Motor neuron (in vitro differentiated cells): ENCODE data around the gene BMPR2. TPM values are rescaled to one million over a fixed set of nuclear protein-coding genes. Genes with fewer than 3 reads are reported as not detected.
"Not testable (repeated sequence)": the region's sequence is repeated elsewhere in the genome, so short reads cannot be mapped to it uniquely, and the experiment has no call there.

Source experiments
- ATAC-seq, 8 experiments: fragments of 200-7000 bp; cut with Tn5 transposase; replicated peaks in 6 of 8; 2 replicates each; pipeline ENCODE4 v1.8.0; 2021; ENCODE audit warnings: mild to moderate bottlenecking in 8 of 8, moderate library complexity in 8 of 8
- H3K27ac ChIP-seq, 2 donors: fragments of 250-450 bp; sonication (Bioruptor Pico); 2 replicates each; pipeline ENCODE4 v1.9.0; 2021; ENCODE audit warnings: antibody characterized with exemption in 2 of 2, mild to moderate bottlenecking in 2 of 2, moderate library complexity in 1 of 2
- H3K4me1 ChIP-seq, 2 donors: fragments of 250-450 bp; sonication (Bioruptor Pico); replicated peaks in 1 of 2; 2 replicates each; pipeline ENCODE4 v1.6.1; 2021; ENCODE audit warnings: antibody characterized with exemption in 2 of 2, mild to moderate bottlenecking in 2 of 2, moderate library complexity in 1 of 2
- H3K4me3 ChIP-seq, 5 donors: fragments of 250-450 bp; sonication (Bioruptor Pico); 2 replicates each; pipeline ENCODE4 v1.9.0; 2021; ENCODE audit warnings: antibody characterized with exemption in 5 of 5, mild to moderate bottlenecking in 5 of 5, moderate library complexity in 4 of 5
- WGBS, 10 experiments: fragments of 450-650 bp; shearing (Covaris generic); methylation state at CpG; one replicate each; pipeline ENCODE4 v1.0.0; 2022; 5-methylcytosine and 5-hydroxymethylcytosine counted together
- in situ Hi-C, 9 experiments: fragments of 400-800 bp; cut with MboI; loops; one replicate each; pipeline ENCODE4 v1.15.0; 2021; ENCODE audit warnings: low sequenced_read_pairs in 9 of 9, low pct_unique_long_range_greater_than_20kb in 2 of 9; ENCODE audit not compliant: unreplicated experiment in 9 of 9
- total RNA-seq, 8 experiments: library from RNA; unstranded; fragments of 300-600 nt; gene quantifications; 2 replicates each; pipeline versions ENCODE4 v1.2.3 to v1.2.4, GENCODE V29; 2022

The BMPR2 gene
- total RNA-seq, 8 experiments from 2014 or later: 15.7 to 44.1 (median 20.3) TPM

DNA sequence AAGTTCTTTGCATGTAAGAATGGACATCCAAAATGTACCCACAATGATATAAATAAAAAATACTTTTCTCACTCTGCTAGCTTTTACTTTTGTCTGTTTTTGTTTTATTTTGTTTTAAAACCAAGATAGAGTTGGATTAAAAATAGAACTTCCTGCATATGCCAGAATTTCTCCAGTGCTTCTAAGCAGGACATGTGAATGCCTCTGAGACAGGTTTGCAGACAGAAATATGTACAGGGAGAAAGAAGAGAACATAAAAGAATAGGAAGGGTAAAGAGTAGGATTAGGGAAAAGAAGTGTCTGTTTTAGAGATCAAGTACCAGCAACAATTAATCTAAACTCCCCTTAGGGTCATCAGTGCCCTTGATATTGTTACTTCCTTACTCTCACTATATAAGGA is 114.4 kb downstream of the BMPR2 start:
- in situ Hi-C loops: no loop called here
- Histone ChIP-seq H3K4me3 (no peak overlapping the region), H3K4me1 (no peaks in the 10 kb centered on the region), H3K27ac (no peak overlapping the region)
- ATAC-seq: no peak

DNA sequence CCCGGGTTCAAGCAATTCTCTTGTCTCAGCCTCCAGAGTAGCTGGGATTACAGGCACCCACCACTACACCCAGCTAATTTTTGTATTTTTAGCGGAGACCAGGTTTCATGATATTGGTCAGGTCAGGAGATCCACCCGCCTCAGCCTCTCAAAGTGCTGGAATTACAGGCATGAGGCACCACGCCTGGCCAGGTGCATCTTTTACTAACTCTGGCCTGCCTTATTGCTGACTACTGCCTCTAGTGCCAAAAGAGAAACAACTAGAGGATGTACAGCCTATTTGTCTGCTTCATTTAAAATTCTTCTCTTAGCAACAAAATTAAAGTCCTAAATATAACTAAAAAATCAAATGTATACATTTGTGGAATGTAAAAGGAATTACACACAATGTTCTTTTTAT is 115.4 kb downstream of the BMPR2 start:
- Histone ChIP-seq H3K4me1 (peaks cover 0 to 3% of the 10 kb centered on the region in 2 donors), H3K27ac (no peak overlapping the region), H3K4me3 (no peak overlapping the region)
- in situ Hi-C loops: no loop called here
- ATAC-seq: peak in 2 of 8 experiments; percentile 31 to 41
- 88 to 100% (median 100%) methylated on average over 1 to 4 of the region's 4 CpGs; no CpG with 5 or more reads in 2 of the 10 experiments for WGBS, 10 experiments

- no peak overlapping the region for H3K4me3 ChIP-seq
- in situ Hi-C loops: no loop called here
- H3K27ac ChIP-seq: no peak overlapping the region
- peaks cover 0 to 10% of the 10 kb centered on the region in 2 donors for H3K4me1 ChIP-seq
- WGBS, 10 experiments: 52 to 95% (median 80%) methylated on average over 2 to 10 of the region's 13 CpGs; no CpG with 5 or more reads in 2 of the 10 experiments
- ATAC-seq: peak; percentile 52 to 100 (median 87)
These were observed 118.4 kb downstream of the BMPR2 start for GRCh38 chr2:202494300-202495229.

DNA sequence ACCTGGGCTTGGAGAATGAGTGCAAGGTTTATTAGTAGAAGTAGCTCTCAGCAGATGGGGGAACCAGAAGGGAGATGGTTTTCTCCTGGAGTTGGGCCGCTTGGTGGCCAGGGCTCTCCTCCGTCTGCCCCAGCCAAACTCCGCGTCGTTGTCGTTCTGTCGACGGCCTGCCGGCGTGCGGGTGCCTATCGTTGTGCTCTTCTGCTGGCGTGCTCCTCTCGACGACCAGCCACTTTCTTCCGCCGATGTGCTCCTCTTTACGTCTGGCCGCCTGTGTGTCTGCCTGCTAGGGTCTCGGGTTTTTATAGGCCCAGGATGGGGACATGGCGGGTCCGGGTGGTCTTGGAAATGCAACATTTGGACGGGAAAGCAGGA is 119.1 kb downstream of the BMPR2 start:
- peaks cover 0 to 10% of the 10 kb centered on the region in 2 donors for H3K4me1 ChIP-seq
- H3K27ac ChIP-seq: no peak overlapping the region
- no peak for ATAC-seq
- WGBS, 10 experiments: 88 to 100% (median 100%) methylated on average over 1 to 17 of the region's 23 CpGs; no CpG with 5 or more reads in 2 of the 10 experiments
- in situ Hi-C loops: no loop called here
- no peak overlapping the region for H3K4me3 ChIP-seq

- H3K4me1 ChIP-seq, ATAC-seq, in situ Hi-C loops, H3K27ac ChIP-seq: not testable (repeated sequence)
- peak overlapping the region in 1 of 5 donors; percentile 20 for H3K4me3 ChIP-seq
- WGBS, 10 experiments: 23 to 100% (median 38%) methylated on average over 1 to 7 of the region's 38 CpGs; no CpG with 5 or more reads in 7 of the 10 experiments
These were observed 120.8 kb downstream of the BMPR2 start for GRCh38 chr2:202496835-202497472.

GRCh38 chr2:202497473-202497866 is 121.3 kb downstream of the BMPR2 start:
- not testable (repeated sequence) for H3K27ac ChIP-seq, ATAC-seq

DNA sequence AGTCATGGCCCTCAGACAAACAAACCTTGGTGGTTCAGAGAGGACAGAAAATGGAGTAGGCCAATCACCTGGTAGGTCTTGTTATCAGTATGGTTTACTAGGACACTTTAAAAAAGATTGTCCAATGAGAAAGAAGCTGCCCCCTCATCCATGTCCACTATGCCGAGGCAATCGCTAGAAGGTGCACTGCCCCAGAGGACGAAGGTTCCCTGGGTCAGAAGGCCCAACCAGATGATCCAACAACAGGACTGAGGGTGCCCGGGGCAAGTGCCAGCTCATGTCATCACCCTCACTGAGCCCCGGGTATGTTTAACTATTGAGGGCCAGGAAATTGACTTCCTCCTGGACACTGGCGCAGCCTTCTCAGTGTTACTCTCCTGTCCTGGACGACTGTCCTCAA is 123.7 kb downstream of the BMPR2 start:
- 90 to 100% (median 93%) methylated on average over 1 to 3 of the region's 7 CpGs; no CpG with 5 or more reads in 5 of the 10 experiments for WGBS, 10 experiments
- H3K4me1 ChIP-seq, in situ Hi-C loops, ATAC-seq, H3K27ac ChIP-seq, H3K4me3 ChIP-seq: not testable (repeated sequence)

More at GRCh38 chr2:202497473-202497866, 121.3 kb downstream of the BMPR2 start:
- 34 to 100% (median 49%) methylated on average over 2 to 4 of the region's 7 CpGs; no CpG with 5 or more reads in 7 of the 10 experiments for WGBS, 10 experiments
- peak overlapping the region in 1 of 5 donors; percentile 20 for H3K4me3 ChIP-seq
- in situ Hi-C loops, H3K4me1 ChIP-seq: not testable (repeated sequence)

GRCh38 chr2:202503276-202503675 is 127.1 kb downstream of the BMPR2 start:
- H3K27ac ChIP-seq, H3K4me1 ChIP-seq, ATAC-seq, in situ Hi-C loops, H3K4me3 ChIP-seq: not testable (repeated sequence)
- WGBS, 10 experiments: no CpG with 5 or more reads among the region's 21 CpGs

- WGBS, 10 experiments: 33 to 100% (median 82%) methylated on average over 1 to 2 of the region's 2 CpGs
- ATAC-seq: no peak
- Histone ChIP-seq H3K4me3 (no peak overlapping the region), H3K4me1 (no peaks in the 10 kb centered on the region), H3K27ac (no peak overlapping the region)
- in situ Hi-C loops: no loop called here
These were observed 132.6 kb downstream of the BMPR2 start for GRCh38 chr2:202508686-202509085.

DNA sequence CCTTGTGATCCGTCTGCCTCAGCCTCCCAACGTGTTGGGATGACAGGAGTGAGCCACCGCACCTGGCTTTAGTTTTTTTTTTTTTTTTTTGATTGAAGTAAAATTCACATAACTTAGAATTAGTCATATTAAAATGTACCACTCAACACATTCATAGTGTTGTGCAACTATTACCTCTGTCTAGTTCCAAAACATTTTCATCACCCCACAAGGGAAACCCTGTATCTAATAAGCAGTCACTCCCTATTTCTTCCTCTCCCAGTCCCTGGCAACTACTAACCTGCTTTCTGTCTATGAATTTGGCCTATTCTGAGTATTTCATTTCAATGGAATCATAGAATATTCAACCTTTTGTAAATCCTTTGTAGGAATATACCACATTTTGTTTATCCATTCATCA is 134.8 kb downstream of the BMPR2 start:
- peak in 2 of 8 experiments; percentile 76 to 84 for ATAC-seq
- Histone ChIP-seq H3K4me1 (no peaks in the 10 kb centered on the region), H3K4me3 (no peak overlapping the region), H3K27ac (no peak overlapping the region)
- WGBS, 10 experiments: 33 to 100% (median 92%) methylated on average over 1 to 3 of the region's 3 CpGs; no CpG with 5 or more reads in 3 of the 10 experiments
- in situ Hi-C loops: no loop called here

DNA sequence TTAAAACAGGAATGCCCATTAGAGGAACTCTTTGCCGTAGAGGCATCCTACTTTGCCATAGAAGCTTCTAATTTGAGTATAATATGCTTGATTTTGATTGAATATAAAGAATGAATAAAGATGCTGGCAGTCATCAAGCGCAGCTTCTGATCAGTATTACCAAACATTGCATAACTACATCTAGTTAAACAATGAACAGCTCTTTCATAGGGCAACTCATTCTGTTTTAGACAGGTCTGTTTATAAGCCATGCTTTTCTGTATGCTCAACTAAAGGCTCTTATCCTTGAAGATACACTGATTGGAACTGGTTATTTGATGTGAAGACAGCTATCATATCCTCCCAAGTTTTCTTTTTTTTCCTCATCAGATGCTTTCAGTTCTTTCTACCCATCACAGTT is 136.0 kb downstream of the BMPR2 start:
- Histone ChIP-seq H3K4me1 (no peaks in the 10 kb centered on the region), H3K27ac (no peak overlapping the region), H3K4me3 (no peak overlapping the region)
- no peak for ATAC-seq
- 70 to 100% (median 94%) methylated on average over 1 to 2 of the region's 2 CpGs; no CpG with 5 or more reads in 1 of the 10 experiments for WGBS, 10 experiments
- in situ Hi-C loops: no loop called here

DNA sequence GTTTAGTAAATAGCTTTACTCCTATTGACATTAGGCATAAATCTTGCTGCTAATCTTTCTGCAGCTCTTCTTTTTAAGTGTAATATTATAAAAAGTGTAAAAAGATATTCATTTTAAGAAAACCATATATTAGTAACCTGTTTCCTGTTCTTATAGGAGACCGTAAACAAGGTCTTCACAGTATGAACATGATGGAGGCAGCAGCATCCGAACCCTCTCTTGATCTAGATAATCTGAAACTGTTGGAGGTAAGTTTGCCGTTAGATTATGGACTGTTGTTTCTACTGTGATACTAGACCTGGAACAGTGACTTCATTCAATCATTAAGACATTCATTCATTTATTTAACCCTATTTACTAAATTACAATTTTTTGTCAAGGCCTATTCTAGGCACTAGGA is 138.6 kb downstream of the BMPR2 start:
- ATAC-seq: no peak
- no peak overlapping the region for H3K27ac ChIP-seq
- no peaks in the 10 kb centered on the region for H3K4me1 ChIP-seq
- H3K4me3 ChIP-seq: no peak overlapping the region
- in situ Hi-C loops: no loop called here
- 96 to 100% (median 100%) methylated on average over 1 to 3 of the region's 3 CpGs; no CpG with 5 or more reads in 2 of the 10 experiments for WGBS, 10 experiments

DNA sequence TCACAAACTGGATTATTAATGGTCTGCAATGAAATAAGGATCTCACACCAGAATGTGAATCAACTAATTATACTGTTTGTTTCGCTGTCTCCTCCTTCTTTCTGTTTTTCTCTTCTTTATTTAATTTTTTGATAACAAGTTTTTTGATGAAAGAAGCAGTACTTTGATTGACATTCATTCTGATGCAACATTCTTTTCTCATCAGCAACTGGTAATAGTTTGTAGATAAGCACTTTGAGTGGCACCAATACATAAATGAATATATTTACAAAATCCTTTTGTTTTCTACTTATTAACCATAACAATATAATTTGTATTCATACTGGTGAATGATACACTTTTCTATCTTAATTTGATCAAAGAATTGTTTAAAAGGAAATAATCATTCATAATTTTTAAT is 143.3 kb downstream of the BMPR2 start:
- 89 to 100% (median 96%) methylated on average over 1 of the region's 1 CpG; no CpG with 5 or more reads in 4 of the 10 experiments for WGBS, 10 experiments
- Histone ChIP-seq H3K27ac (no peak overlapping the region), H3K4me3 (no peak overlapping the region), H3K4me1 (no peaks in the 10 kb centered on the region)
- ATAC-seq: no peak
- in situ Hi-C loops: no loop called here
